K562 (cell line): Measurements from ENCODE around the gene BLOC1S2. TPM values are rescaled to one million over a fixed set of nuclear protein-coding genes. Genes with fewer than 3 reads are reported as not detected.

ENCODE experiments used
- ATAC-seq: fragments of 200-7000 bp; cut with Tn5 transposase; 3 replicates; pipeline ENCODE4 v1.9.1; 2020; ENCODE audit warnings: moderate library complexity
- BruUV-seq: library from RNA; stranded (reverse); fragments of 400-500 nt; replicated peaks from 2 replicates; lab custom pipeline; 2021; lab: Mats Ljungman, UMichigan
- CTCF ChIA-PET: fragments of 300-600 bp; formaldehyde crosslinking; extraction: SDS; loops from one replicate; lab custom pipeline; 2021; ENCODE audit warnings: low intra/inter-chr PET ratio; lab: Yijun Ruan, JAX
- POLR2A ChIA-PET: fragments of 300-600, 350-650 bp; sonication (Branson Sonifier 250); formaldehyde crosslinking; extraction: SDS; loops from one replicate; lab custom pipeline; 2021; ENCODE audit warnings: antibody characterized with exemption, inconsistent platforms; lab: Yijun Ruan, JAX
- DNase-seq, 4 experiments: peaks; one replicate each; pipeline versions ENCODE4 v3.0.0 to v3.0.0-alpha.2; 2011 to 2018; ENCODE audit warnings: low spot score in 3 of 4, mixed read lengths in 3 of 4; ENCODE audit errors: extremely low read depth in 1 of 4
- FAIRE-seq: peaks from 2 replicates; lab custom pipeline; 2011; peaks lifted over from hg19 to GRCh38; lab: Jason Lieb, UNC
- H2AFZ ChIP-seq: 2 replicates; pipeline ENCODE4 v1.6.0; 2011; ENCODE audit warnings: low read depth, low read length, control low read depth, inconsistent platforms
- H3K27ac ChIP-seq: fragments of 200-600 bp; 3 replicates; pipeline ENCODE4 v1.8.0; 2011; ENCODE audit warnings: low read depth, mild to moderate bottlenecking, control low read depth, inconsistent platforms, low read length, moderate library complexity, mixed read lengths; ENCODE audit errors: extremely low read depth
- H3K27me3 ChIP-seq, 2 experiments: fragments of 300-600 bp in 1 of 2; 2 replicates in 1 of 2; 3 replicates in 1 of 2; pipeline versions ENCODE4 v1.6.0 to v1.8.0; 2011; ENCODE audit warnings: inconsistent platforms in 2 of 2, low read length in 2 of 2, mild to moderate bottlenecking in 1 of 2, mixed read lengths in 1 of 2, moderate library complexity in 1 of 2; ENCODE audit not compliant: control insufficient read depth in 2 of 2, insufficient read depth in 2 of 2
- H3K36me3 ChIP-seq: fragments of 300-600 bp; 3 replicates; pipeline ENCODE4 v1.8.0; 2011; ENCODE audit warnings: mild to moderate bottlenecking, low read length, inconsistent platforms; ENCODE audit not compliant: control insufficient read depth, insufficient read depth
- H3K4me1 ChIP-seq, 2 experiments: fragments of 200-600 bp in 1 of 2; replicated peaks in 1 of 2; 2 replicates in 1 of 2; 3 replicates in 1 of 2; pipeline versions ENCODE4 v1.5.1 to v1.8.0; 2011; ENCODE audit warnings: inconsistent platforms in 2 of 2, low read length in 2 of 2, mild to moderate bottlenecking in 1 of 2, mixed read lengths in 1 of 2, moderate library complexity in 1 of 2; ENCODE audit not compliant: control insufficient read depth in 2 of 2, insufficient read depth in 2 of 2
- H3K4me2 ChIP-seq: 2 replicates; pipeline ENCODE4 v1.6.1; 2011; ENCODE audit warnings: low read length, control low read depth, inconsistent platforms, mixed read lengths; ENCODE audit not compliant: insufficient read depth
- H3K4me3 ChIP-seq: fragments of 200-600 bp; sonication (generic), shearing (Covaris generic); 2 replicates; pipeline ENCODE4 v1.5.1; 2016; ENCODE audit warnings: control low read depth, inconsistent platforms
- H3K79me2 ChIP-seq: fragments of 200-600 bp; 3 replicates; pipeline ENCODE4 v1.8.0; 2011; ENCODE audit warnings: low read length, inconsistent platforms; ENCODE audit not compliant: control insufficient read depth, insufficient read depth
- H3K9ac ChIP-seq, 2 experiments: 2 replicates each; pipeline versions ENCODE4 v1.6.0 to v1.6.1; 2011; ENCODE audit warnings: low read depth in 2 of 2, low read length in 2 of 2, control low read depth in 1 of 2, inconsistent platforms in 1 of 2, mild to moderate bottlenecking in 1 of 2, mixed read lengths in 1 of 2; ENCODE audit not compliant: insufficient read depth in 1 of 2
- H3K9me1 ChIP-seq: one replicate; pipeline ENCODE4 v1.6.0; 2011; ENCODE audit warnings: inconsistent platforms, mild to moderate bottlenecking, low read length, moderate library complexity; ENCODE audit not compliant: control insufficient read depth, insufficient read depth
- H3K9me3 ChIP-seq: replicated peaks from 2 replicates; pipeline ENCODE4 v1.5.1; 2011; ENCODE audit warnings: low read depth, low read length, inconsistent platforms; ENCODE audit not compliant: control insufficient read depth, insufficient read depth
- H4K20me1 ChIP-seq: replicated peaks from 2 replicates; pipeline ENCODE4 v1.6.1; 2011; ENCODE audit warnings: low read length, inconsistent platforms, mixed read lengths; ENCODE audit not compliant: control insufficient read depth, insufficient read depth
- REST ChIP-seq, 2 experiments: fragments of 450-650 bp; formaldehyde crosslinking in 1 of 2; IDR thresholded peaks; 2 replicates each; pipeline versions ENCODE4 v1.4.0 to v1.6.1; 2014 to 2020; ENCODE audit warnings: mild to moderate bottlenecking in 2 of 2, borderline replicate concordance in 1 of 2, low read depth in 1 of 2
- TCFL5 ChIP-seq: fragments of 250-450 bp; sonication (Bioruptor Pico); conservative IDR thresholded peaks from 2 replicates; pipeline ENCODE4 v1.6.1; 2021; ENCODE audit warnings: mild to moderate bottlenecking, moderate library complexity, matching md5 sums
- ZHX1 ChIP-seq: fragments of 150-350 bp; conservative IDR thresholded peaks from 2 replicates; pipeline ENCODE4 v1.6.1; 2014; ENCODE audit warnings: low read length
- ZNF224 ChIP-seq: sonication (generic); formaldehyde crosslinking; IDR thresholded peaks from 2 replicates; pipeline ENCODE4 v1.8.0; 2022; ENCODE audit warnings: mild to moderate bottlenecking, missing genetic modification reagents
- ZNF717 ChIP-seq: fragments of 250-450 bp; sonication (Bioruptor Pico); IDR thresholded peaks from 2 replicates; pipeline ENCODE4 v1.5.0; 2021
- ZNF766 ChIP-seq: fragments of 200-800 bp; sonication (Bioruptor generic); conservative IDR thresholded peaks from 2 replicates; pipeline ENCODE4 v1.6.1; 2016; ENCODE audit warnings: missing genetic modification characterization, missing compliant biosample characterization
- WGBS: fragments of 100-300 bp; shearing (Covaris generic); methylation state at CpG from one replicate; pipeline ENCODE4 v1.1.6; 2016; ENCODE audit warnings: low coverage, mixed read lengths; ENCODE audit not compliant: insufficient coverage; ENCODE audit errors: missing lambda C conversion rate; 5-methylcytosine and 5-hydroxymethylcytosine counted together
- in situ Hi-C: fragments of 300-500 bp; cut with MboI; formaldehyde crosslinking; loops from 4 replicates; pipeline ENCODE4 v1.15.0; 2018; ENCODE audit warnings: inconsistent platforms, mixed read lengths
- intact Hi-C: fragments of 100-400 bp; cut with micrococcal nuclease; formaldehyde crosslinking; loops from 2 replicates; pipeline ENCODE4 v1.14.2; 2022
- polyA plus RNA-seq, 8 experiments: library from polyadenylated mRNA; depleted of rRNA in 4 of 8; stranded (reverse) in 5 of 8; unstranded in 3 of 8; fragments of >200 nt; fragmentation: Nextera tagmentation in 2 of 8; fragmentation: Illumina TruSeq in 1 of 8; extraction: Ambion mirVana in 2 of 8; extraction: Trizol in 1 of 8; gene quantifications; 2 replicates each; pipeline versions ENCODE4 v1.2.1 to v1.2.3, GENCODE V29; 2011 to 2014; ENCODE audit warnings: inconsistent platforms in 1 of 8, missing spikeins in 1 of 8
- total RNA-seq, 7 experiments: library from RNA; depleted of rRNA in 6 of 7; stranded (reverse); fragments of >200 nt in 6 of 7; fragmentation: Illumina TruSeq in 2 of 7; extraction: Trizol in 2 of 7; gene quantifications; 2 replicates each; pipeline versions ENCODE4 v1.2.1 to v1.2.3, GENCODE V29; 2011 to 2021; ENCODE audit warnings: low replicate concordance in 1 of 7
- TF ChIP-seq, protein P1 (sequence below): fragments of 450-650 bp; IDR thresholded peaks from 2 replicates; pipeline ENCODE4 v1.6.1; 2016

BLOC1S2 gene
- total and polyA plus RNA-seq, 9 of the 15 experiments (the other 6 are each of a cell fraction or from before 2014, with no cell fraction given): 29.5 to 45.8 (median 34.9) TPM

GRCh38 chr10:100327007-100327717 lies 40.7 kb upstream of the BLOC1S2 start (continued):
- TF ChIP-seq ZNF717 (CRISPR knock-in tag) (no peak), TCFL5 (CRISPR knock-in tag) (no peak), ZNF224 (no peak)
- TF ChIP-seq, protein P1, sequence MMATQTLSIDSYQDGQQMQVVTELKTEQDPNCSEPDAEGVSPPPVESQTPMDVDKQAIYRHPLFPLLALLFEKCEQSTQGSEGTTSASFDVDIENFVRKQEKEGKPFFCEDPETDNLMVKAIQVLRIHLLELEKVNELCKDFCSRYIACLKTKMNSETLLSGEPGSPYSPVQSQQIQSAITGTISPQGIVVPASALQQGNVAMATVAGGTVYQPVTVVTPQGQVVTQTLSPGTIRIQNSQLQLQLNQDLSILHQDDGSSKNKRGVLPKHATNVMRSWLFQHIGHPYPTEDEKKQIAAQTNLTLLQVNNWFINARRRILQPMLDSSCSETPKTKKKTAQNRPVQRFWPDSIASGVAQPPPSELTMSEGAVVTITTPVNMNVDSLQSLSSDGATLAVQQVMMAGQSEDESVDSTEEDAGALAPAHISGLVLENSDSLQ: no peak

DNA sequence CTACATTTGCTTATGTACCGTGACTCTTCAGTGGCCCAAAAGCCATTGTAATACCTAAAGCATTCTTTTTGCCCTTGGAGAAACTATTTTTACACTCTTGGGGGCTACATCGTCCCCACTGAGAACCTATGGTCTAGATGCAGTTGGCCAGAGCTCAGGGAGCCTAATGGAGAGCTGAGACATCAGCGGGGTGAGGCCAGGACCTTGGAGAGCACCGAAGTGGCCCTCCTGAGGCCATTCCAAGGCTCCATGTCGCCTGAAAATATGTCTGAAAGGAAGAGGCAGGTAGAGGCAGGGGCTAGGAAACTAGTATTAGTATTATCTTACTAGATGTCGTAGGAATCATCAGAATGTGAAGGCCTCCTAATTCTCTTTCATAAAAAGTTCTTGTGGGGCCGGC lies 38.7 kb upstream of the BLOC1S2 start:
- ATAC-seq (peak; percentile 76), FAIRE-seq (no peak), DNase-seq (peak in 3 of 4 experiments; percentile 24 to 56 (median 49))
- in situ Hi-C loops (loop anchor here (25.0 kb wide), 1 partner anchor 562 kb away; no protein-coding TSS in a partner anchor), intact Hi-C loops (no loop called here)
- H3K9me1 ChIP-seq: no peaks in the 10 kb centered on the region
- no peak overlapping the region for H3K4me2 ChIP-seq
- no peaks in the 10 kb centered on the region for H4K20me1 ChIP-seq
- 2% methylated on average over 4 of the region's 7 CpGs for WGBS
- H3K79me2 ChIP-seq: no peaks in the 10 kb centered on the region
- peaks cover 4 to 25% of the 10 kb centered on the region in 2 experiments; a peak in 3 of 5 replicates for H3K27me3 ChIP-seq
- no peak overlapping the region for H3K9ac ChIP-seq
- no peaks in the 10 kb centered on the region for H3K9me3 ChIP-seq
- no peak overlapping the region for H3K4me3 ChIP-seq
- no peak overlapping the region for H3K27ac ChIP-seq
- POLR2A ChIA-PET: interaction anchor here (0.6 kb wide), 1 partner anchor 9 kb away, joined by 10 read pairs; no protein-coding TSS in a partner anchor
- BruUV-seq: no TSS peak
- no peak overlapping the region for H2AFZ ChIP-seq
- H3K4me1 ChIP-seq: no peaks in the 10 kb centered on the region
- H3K36me3 ChIP-seq: no peaks in the 10 kb centered on the region
- CTCF ChIA-PET: no interaction called here
- TF ChIP-seq ZNF766 (CRISPR knock-in tag) (0 out of 2 replicates have a peak, but pooled peaks have one; percentile 24), ZHX1 (no peak), REST (IDR thresholded peaks at IDR 0.05; ENCODE audit: borderline replicate concordance) (peak; percentile 97), REST (CRISPR knock-in tag; IDR thresholded peaks at IDR 0.05; ENCODE audit: low read depth) (peak; percentile 92)
